H9 (cell line): ENCODE measurements around the gene BMPR1A. TPM values are rescaled to one million over a fixed set of nuclear protein-coding genes. Genes with fewer than 3 reads are reported as not detected.

Experiments
- DNase-seq: peaks from one replicate; pipeline ENCODE4 v3.0.0-alpha.2; 2017
- H2AFZ ChIP-seq: one replicate; pipeline ENCODE4 v1.6.1; 2013; ENCODE audit warnings: mild to moderate bottlenecking, low read length, control low read depth, moderate library complexity
- H2AK5ac ChIP-seq: 2 replicates; pipeline ENCODE4 v1.6.1; 2013; ENCODE audit warnings: low read length, control low read depth, mixed read lengths; ENCODE audit not compliant: insufficient read length
- H2BK120ac ChIP-seq: one replicate; pipeline ENCODE4 v1.6.1; 2013; ENCODE audit warnings: low read depth, mild to moderate bottlenecking, low read length, control low read depth, inconsistent platforms; ENCODE audit not compliant: poor library complexity, severe bottlenecking
- H2BK12ac ChIP-seq: 2 replicates; pipeline ENCODE4 v1.6.1; 2013; ENCODE audit warnings: low read length, control low read depth, mixed read lengths, low read depth; ENCODE audit not compliant: insufficient read length
- H2BK15ac ChIP-seq: 2 replicates; pipeline ENCODE4 v1.6.1; 2013; ENCODE audit warnings: low read depth, low read length, control low read depth
- H2BK20ac ChIP-seq: one replicate; pipeline ENCODE4 v1.6.1; 2013; ENCODE audit warnings: low read depth, mild to moderate bottlenecking, low read length, control low read depth, inconsistent platforms; ENCODE audit not compliant: poor library complexity, severe bottlenecking
- H2BK5ac ChIP-seq: 2 replicates; pipeline ENCODE4 v1.6.1; 2013; ENCODE audit warnings: low read length, control low read depth, mixed read lengths; ENCODE audit not compliant: insufficient read length
- H3K14ac ChIP-seq: 2 replicates; pipeline ENCODE4 v1.6.1; 2013; ENCODE audit warnings: low read length, control low read depth; ENCODE audit not compliant: insufficient read depth
- H3K18ac ChIP-seq: 2 replicates; pipeline ENCODE4 v1.6.1; 2013; ENCODE audit warnings: low read depth, mild to moderate bottlenecking, mixed read lengths, low read length, control low read depth; ENCODE audit not compliant: insufficient read length
- H3K23ac ChIP-seq: 2 replicates; pipeline ENCODE4 v1.6.1; 2013; ENCODE audit warnings: low read length, control low read depth, mixed read lengths, low read depth; ENCODE audit not compliant: insufficient read length
- H3K23me2 ChIP-seq: 2 replicates; pipeline ENCODE4 v1.6.1; 2013; ENCODE audit warnings: low read depth, mild to moderate bottlenecking, mixed read lengths, low read length, control low read depth; ENCODE audit not compliant: insufficient read length, poor library complexity, severe bottlenecking
- H3K27ac ChIP-seq: 2 replicates; pipeline ENCODE4 v1.5.1; 2013; ENCODE audit warnings: low read length, control low read depth, mixed read lengths, low read depth; ENCODE audit not compliant: insufficient read length
- H3K27me3 ChIP-seq: 2 replicates; pipeline ENCODE4 v1.6.1; 2013; ENCODE audit warnings: low read length, control low read depth, inconsistent platforms; ENCODE audit not compliant: insufficient read depth
- H3K4ac ChIP-seq: 2 replicates; pipeline ENCODE4 v1.6.1; 2013; ENCODE audit warnings: low read depth, mild to moderate bottlenecking, control low read depth, inconsistent platforms, low read length, moderate library complexity
- H3K4me1 ChIP-seq: 2 replicates; pipeline ENCODE4 v1.6.1; 2013; ENCODE audit warnings: low read length, control low read depth, inconsistent platforms; ENCODE audit not compliant: insufficient read depth
- H3K4me2 ChIP-seq: 2 replicates; pipeline ENCODE4 v1.6.1; 2013; ENCODE audit warnings: low read length, control low read depth, mixed read lengths; ENCODE audit not compliant: insufficient read length, insufficient read depth
- H3K56ac ChIP-seq: 2 replicates; pipeline ENCODE4 v1.6.1; 2013; ENCODE audit warnings: low read depth, mild to moderate bottlenecking, mixed read lengths, low read length, control low read depth; ENCODE audit not compliant: insufficient read length
- H3K79me1 ChIP-seq: 2 replicates; pipeline ENCODE4 v1.6.1; 2013; ENCODE audit warnings: low read depth, mild to moderate bottlenecking, moderate library complexity, low read length, control low read depth, inconsistent platforms; ENCODE audit not compliant: insufficient read depth, poor library complexity, severe bottlenecking
- H3K79me2 ChIP-seq: 2 replicates; pipeline ENCODE4 v1.6.1; 2013; ENCODE audit warnings: low read length, control low read depth, inconsistent platforms; ENCODE audit not compliant: insufficient read depth
- H3K9ac ChIP-seq: 2 replicates; pipeline ENCODE4 v1.6.1; 2013; ENCODE audit warnings: low read length, control low read depth, mixed read lengths; ENCODE audit not compliant: insufficient read length; ENCODE audit errors: extremely low read depth
- H3K9me3 ChIP-seq: one replicate; pipeline ENCODE4 v1.6.1; 2013; ENCODE audit warnings: low read depth, low read length, inconsistent platforms; ENCODE audit not compliant: control insufficient read depth
- H3T11ph ChIP-seq: one replicate; pipeline ENCODE4 v1.6.1; 2013; ENCODE audit warnings: mild to moderate bottlenecking, low read length, control low read depth, inconsistent platforms
- H4K20me1 ChIP-seq: one replicate; pipeline ENCODE4 v1.6.1; 2013; ENCODE audit not compliant: control insufficient read depth, insufficient read length, insufficient read depth
- H4K5ac ChIP-seq: 2 replicates; pipeline ENCODE4 v1.6.1; 2013; ENCODE audit warnings: low read depth, mild to moderate bottlenecking, mixed read lengths, low read length, control low read depth; ENCODE audit not compliant: insufficient read length
- H4K8ac ChIP-seq: replicated peaks from 2 replicates; pipeline ENCODE4 v1.6.1; 2013; ENCODE audit warnings: low read length, control low read depth, mixed read lengths, low read depth; ENCODE audit not compliant: insufficient read length
- H4K91ac ChIP-seq: 2 replicates; pipeline ENCODE4 v1.6.1; 2013; ENCODE audit warnings: low read depth, mild to moderate bottlenecking, moderate library complexity, mixed read lengths, low read length, control low read depth; ENCODE audit not compliant: insufficient read length
- H3K27ac Mint-ChIP-seq, 3 experiments: 2 replicates in 2 of 3; 3 replicates in 1 of 3; pipeline ENCODE4 v1.8.0; 2020 to 2021; ENCODE audit warnings: mixed read lengths in 3 of 3, mild to moderate bottlenecking in 1 of 3, moderate library complexity in 1 of 3
- H3K27me3 Mint-ChIP-seq: 2 replicates; pipeline ENCODE4 v1.8.0; 2021; ENCODE audit warnings: low read depth, mild to moderate bottlenecking, moderate library complexity, mixed read lengths
- H3K36me3 Mint-ChIP-seq, 3 experiments: 2 replicates in 2 of 3; 3 replicates in 1 of 3; pipeline ENCODE4 v1.8.0; 2020 to 2021; ENCODE audit warnings: low read depth in 3 of 3, mixed read lengths in 3 of 3; ENCODE audit not compliant: insufficient read depth in 1 of 3
- H3K4me1 Mint-ChIP-seq, 2 experiments: 2 replicates each; pipeline ENCODE4 v1.8.0; 2020; ENCODE audit warnings: mixed read lengths in 2 of 2
- H3K4me3 Mint-ChIP-seq, 2 experiments: 2 replicates in 1 of 2; 3 replicates in 1 of 2; pipeline ENCODE4 v1.8.0; 2020 to 2021; ENCODE audit warnings: mild to moderate bottlenecking in 2 of 2, mixed read lengths in 2 of 2, moderate library complexity in 1 of 2
- H3K9me3 Mint-ChIP-seq, 2 experiments: 2 replicates in 1 of 2; 3 replicates in 1 of 2; pipeline ENCODE4 v1.8.0; 2020; ENCODE audit warnings: mild to moderate bottlenecking in 2 of 2, mixed read lengths in 2 of 2, moderate library complexity in 1 of 2
- CTCF ChIP-seq: fragments of 200-600 bp; sonication (generic); conservative IDR thresholded peaks from 3 replicates; pipeline ENCODE4 v1.8.0; 2021; ENCODE audit warnings: antibody characterized with exemption, mild to moderate bottlenecking
- WGBS: extraction: QIAGEN DNeasy Blood & Tissue Kit; methylation state at CpG from one replicate; pipeline ENCODE4 v1.1.7; 2013; ENCODE audit warnings: missing lambda C conversion rate, low lambda C conversion rate, mixed read lengths; ENCODE audit not compliant: insufficient read length; ENCODE audit errors: extremely low coverage; 5-methylcytosine and 5-hydroxymethylcytosine counted together
- total RNA-seq: library from RNA; stranded (reverse); gene quantifications from 2 replicates; pipeline ENCODE4 v1.2.1, GENCODE V29; 2021

BMPR1A gene
- total RNA-seq, 1 experiment from 2014 or later, result 138 TPM

GRCh38 chr10:86716466-86716865 lies 40.0 kb upstream of the BMPR1A start:
- Mint-ChIP-seq H3K27me3 (peaks cover 2% of the 10 kb centered on the region), H3K9me3 (no peaks in the 10 kb centered on the region), H3K27ac (no peak overlapping the region), H3K36me3 (no peaks in the 10 kb centered on the region), H3K4me1 (peaks cover 33 to 35% of the 10 kb centered on the region in 2 experiments), H3K4me3 (no peak overlapping the region)
- Histone ChIP-seq H4K8ac (no peak overlapping the region), H2BK5ac (no peak overlapping the region), H4K20me1 (no peaks in the 10 kb centered on the region), H3K23me2 (peaks cover 8% of the 10 kb centered on the region), H4K91ac (no peak overlapping the region), H3K27ac (no peak overlapping the region), H3K14ac (no peak overlapping the region; the same call in 1 of the 2 replicates), H4K5ac (no peak overlapping the region), H2BK20ac (no peak overlapping the region), H2BK15ac (no peak overlapping the region), H3K9me3 (no peaks in the 10 kb centered on the region), H3T11ph (no peak overlapping the region), H3K79me2 (no peaks in the 10 kb centered on the region), H3K4me2 (no peak overlapping the region), H2BK120ac (no peak overlapping the region), H3K9ac (no peak overlapping the region), H3K56ac (no peak overlapping the region), H3K18ac (no peak overlapping the region), H3K27me3 (no peaks in the 10 kb centered on the region), H3K23ac (no peak overlapping the region), H3K4ac (no peak overlapping the region), H2AFZ (no peak overlapping the region), H3K4me1 (peaks cover 2% of the 10 kb centered on the region; the same call in 1 of the 2 replicates), H2BK12ac (no peak overlapping the region), H3K79me1 (no peaks in the 10 kb centered on the region), H2AK5ac (no peak overlapping the region)
- TF ChIP-seq CTCF, result no peak
- no peak for DNase-seq
- no CpG with 5 or more reads among the region's 13 CpGs for WGBS
